ENCODE measurements around the gene WBP2.
A peak's percentile ranks its signal among the peaks of the same experiment; 100 is the strongest.

WBP2 gene

GRCh38 chr17:75855310-75856061, at the start of gene WBP2:
Gene WBP2 (minus strand): TSS chr17:75855335. CDS start chr17:75855297, 38 bp downstream.
- peak; percentile 14 for TF ChIP-seq CTCF (IDR thresholded peaks at IDR 0.05; ENCODE audit: low read depth, low read length)

DNA sequence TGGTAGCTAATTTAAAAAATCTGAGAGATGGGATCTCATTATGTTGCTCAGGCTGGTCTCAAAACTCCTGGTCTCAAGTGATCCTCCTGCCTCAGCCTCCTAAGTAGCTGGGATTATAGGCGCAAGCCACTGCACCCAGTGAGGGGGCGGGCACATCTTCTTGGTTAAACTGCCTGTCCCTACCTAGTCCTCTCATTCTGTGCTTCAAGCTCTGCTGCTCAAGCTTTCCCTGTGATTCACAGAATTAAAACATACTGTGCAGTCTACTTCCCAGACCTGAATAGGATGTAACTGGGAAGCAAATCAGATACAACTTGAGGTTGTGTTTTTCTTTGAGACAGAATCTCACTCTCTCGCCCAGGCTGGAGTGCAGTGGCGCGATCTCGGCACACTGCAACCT, 47.3 kb upstream of the WBP2 start:
- DNase-seq (ENCODE audit: extremely low read depth, low read depth), result no peak
- no peak for TF ChIP-seq CTCF (IDR thresholded peaks at IDR 0.05; ENCODE audit: low read depth, low read length)

More at GRCh38 chr17:75855310-75856061, at the start of gene WBP2:
- DNase-seq (ENCODE audit: extremely low read depth, low read depth), result peak; percentile 99

- no peak for TF ChIP-seq CTCF (IDR thresholded peaks at IDR 0.05; ENCODE audit: low read depth, low read length)
- DNase-seq (ENCODE audit: extremely low read depth, low read depth), result no peak
Measured at GRCh38 chr17:75901727-75902126, 46.6 kb upstream of the WBP2 start.

- TF ChIP-seq CTCF (IDR thresholded peaks at IDR 0.05; ENCODE audit: low read depth, low read length), result no peak
- DNase-seq (ENCODE audit: extremely low read depth, low read depth), result no peak
Measured at GRCh38 chr17:75900691-75901533, 45.8 kb upstream of the WBP2 start.

DNA sequence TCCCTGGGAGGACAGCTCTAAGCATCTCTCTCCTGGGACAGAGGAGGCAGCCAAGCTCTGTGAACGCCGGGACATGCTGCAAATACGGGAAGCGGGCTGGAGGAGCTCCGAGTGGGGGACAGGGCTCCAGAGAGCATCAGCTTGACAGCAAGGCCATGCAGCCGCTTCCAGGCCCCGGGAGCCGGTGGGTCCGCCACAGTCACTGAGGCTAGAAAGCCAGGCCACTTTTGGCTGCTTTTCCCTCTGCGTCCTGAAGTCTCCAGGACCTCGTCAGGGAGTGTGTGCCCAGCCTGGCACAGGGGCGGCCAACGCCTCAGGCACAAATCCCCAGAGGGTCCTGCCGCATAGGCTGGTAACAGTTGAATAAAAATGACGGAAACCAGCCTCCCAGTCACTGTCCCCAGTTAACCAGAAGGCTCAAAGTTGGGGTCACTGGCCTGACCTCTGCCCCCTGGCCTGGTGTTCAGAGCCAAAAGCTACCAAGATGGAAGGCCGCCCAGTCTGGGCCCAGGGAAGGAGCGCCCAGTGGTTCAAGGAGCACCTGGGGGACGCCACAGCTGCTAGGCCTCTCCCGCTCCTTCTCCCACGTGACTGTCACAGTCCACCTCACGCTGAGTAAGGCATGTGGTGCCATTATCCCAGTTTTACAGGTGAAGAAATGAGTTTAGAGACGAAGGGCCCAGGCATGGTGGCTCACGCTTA, 44.8 kb upstream of the WBP2 start:
- no peak for DNase-seq (ENCODE audit: extremely low read depth, low read depth)
- TF ChIP-seq CTCF (IDR thresholded peaks at IDR 0.05; ENCODE audit: low read depth, low read length), result no peak

- TF ChIP-seq CTCF (IDR thresholded peaks at IDR 0.05; ENCODE audit: low read depth, low read length), result no peak
- no peak for DNase-seq (ENCODE audit: extremely low read depth, low read depth)
Measured at GRCh38 chr17:75899353-75899752, 44.2 kb upstream of the WBP2 start.

Data from AG09319 (cell line).